HepG2 (cell line): ENCODE data around the gene ZNF653. TPM values are rescaled to one million over a fixed set of nuclear protein-coding genes. Genes with fewer than 3 reads are reported as not detected.

Experiments
- CHD4 ChIP-seq: fragments of 200-600 bp; sonication (generic); IDR thresholded peaks from 2 replicates; pipeline ENCODE4 v1.7.0; 2017; ENCODE audit warnings: mild to moderate bottlenecking, low read length, borderline replicate concordance
- HOMEZ ChIP-seq: IDR thresholded peaks from 2 replicates; pipeline ENCODE4 v1.6.1; 2016; ENCODE audit warnings: low read depth
- KAT8 ChIP-seq: IDR thresholded peaks from 2 replicates; pipeline ENCODE4 v1.6.1; 2016; ENCODE audit warnings: missing genetic modification reagents, missing compliant biosample characterization
- MLXIP ChIP-seq: sonication (generic); formaldehyde crosslinking; IDR thresholded peaks from 2 replicates; pipeline ENCODE4 v1.9.0; 2021; ENCODE audit warnings: missing genetic modification reagents, borderline replicate concordance
- NCOA2 ChIP-seq: sonication (generic); formaldehyde crosslinking; IDR thresholded peaks from 2 replicates; pipeline ENCODE4 v1.8.0; 2022; ENCODE audit warnings: inconsistent platforms
- NPAS2 ChIP-seq: sonication (generic); formaldehyde crosslinking; IDR thresholded peaks from 2 replicates; pipeline ENCODE4 v1.8.0; 2022; ENCODE audit warnings: mild to moderate bottlenecking, missing genetic modification reagents, borderline replicate concordance
- PHF20 ChIP-seq: sonication (generic); formaldehyde crosslinking; IDR thresholded peaks from 2 replicates; pipeline ENCODE4 v1.5.0; 2020; ENCODE audit warnings: mild to moderate bottlenecking, missing genetic modification reagents
- POLR2G ChIP-seq: fragments of 200-400 bp; formaldehyde crosslinking; IDR thresholded peaks from 2 replicates; pipeline ENCODE4 v1.6.1; 2018; ENCODE audit warnings: mild to moderate bottlenecking, low read depth, low read length, moderate library complexity
- RAD51 ChIP-seq: fragments of 450-650 bp; IDR thresholded peaks from 2 replicates; pipeline ENCODE4 v1.6.1; 2016; ENCODE audit warnings: borderline replicate concordance
- RCOR2 ChIP-seq: IDR thresholded peaks from 2 replicates; pipeline ENCODE4 v1.6.1; 2016; ENCODE audit warnings: missing biosample characterization, missing genetic modification reagents
- WIZ ChIP-seq: sonication (generic); formaldehyde crosslinking; IDR thresholded peaks from 2 replicates; pipeline ENCODE4 v1.5.1; 2020; ENCODE audit warnings: mild to moderate bottlenecking, missing genetic modification reagents
- ZBED4 ChIP-seq: sonication (generic); formaldehyde crosslinking; IDR thresholded peaks from 2 replicates; pipeline ENCODE4 v1.4.0; 2020; ENCODE audit warnings: missing genetic modification reagents, borderline replicate concordance
- ZBTB14 ChIP-seq: sonication (generic); formaldehyde crosslinking; IDR thresholded peaks from 2 replicates; pipeline ENCODE4 v1.4.0; 2020; ENCODE audit warnings: missing genetic modification reagents
- ZBTB33 ChIP-seq: sonication (generic); formaldehyde crosslinking; IDR thresholded peaks from 2 replicates; pipeline ENCODE4 v1.4.0; 2020; ENCODE audit warnings: missing genetic modification reagents
- ZBTB7B ChIP-seq: sonication (generic); formaldehyde crosslinking; IDR thresholded peaks from 2 replicates; pipeline ENCODE4 v1.4.0; 2020; ENCODE audit warnings: missing genetic modification reagents
- ZNF3 ChIP-seq: IDR thresholded peaks from 2 replicates; pipeline ENCODE4 v1.7.0; 2017; ENCODE audit warnings: inconsistent platforms
- ZNF557 ChIP-seq: sonication (generic); formaldehyde crosslinking; IDR thresholded peaks from 2 replicates; pipeline ENCODE4 v1.4.0; 2020; ENCODE audit warnings: missing genetic modification reagents
- polyA plus RNA-seq, 8 experiments: library from polyadenylated mRNA; depleted of rRNA in 3 of 8; stranded (reverse) in 7 of 8; unstranded in 1 of 8; fragments of >200 nt; fragmentation: Illumina TruSeq in 4 of 8; extraction: Trizol in 4 of 8; gene quantifications; 2 replicates each; pipeline versions ENCODE4 v1.2.1 to v1.2.3, GENCODE V29; 2011 to 2016; ENCODE audit warnings: low read depth in 4 of 8, missing spikeins in 1 of 8, mixed read lengths in 1 of 8; ENCODE audit not compliant: insufficient read depth in 1 of 8
- total RNA-seq, 5 experiments: library from RNA; depleted of rRNA; stranded (reverse); fragments of >200 nt; fragmentation: Illumina TruSeq; extraction: Trizol; gene quantifications; 2 replicates each; pipeline ENCODE4 v1.2.3, GENCODE V29; 2016; ENCODE audit warnings: low read depth in 1 of 5

The ZNF653 gene
- total and polyA plus RNA-seq, 2 of the 13 experiments (the other 11 are each of a cell fraction or from before 2014, with no cell fraction given): 4.7 to 7.1 TPM

DNA sequence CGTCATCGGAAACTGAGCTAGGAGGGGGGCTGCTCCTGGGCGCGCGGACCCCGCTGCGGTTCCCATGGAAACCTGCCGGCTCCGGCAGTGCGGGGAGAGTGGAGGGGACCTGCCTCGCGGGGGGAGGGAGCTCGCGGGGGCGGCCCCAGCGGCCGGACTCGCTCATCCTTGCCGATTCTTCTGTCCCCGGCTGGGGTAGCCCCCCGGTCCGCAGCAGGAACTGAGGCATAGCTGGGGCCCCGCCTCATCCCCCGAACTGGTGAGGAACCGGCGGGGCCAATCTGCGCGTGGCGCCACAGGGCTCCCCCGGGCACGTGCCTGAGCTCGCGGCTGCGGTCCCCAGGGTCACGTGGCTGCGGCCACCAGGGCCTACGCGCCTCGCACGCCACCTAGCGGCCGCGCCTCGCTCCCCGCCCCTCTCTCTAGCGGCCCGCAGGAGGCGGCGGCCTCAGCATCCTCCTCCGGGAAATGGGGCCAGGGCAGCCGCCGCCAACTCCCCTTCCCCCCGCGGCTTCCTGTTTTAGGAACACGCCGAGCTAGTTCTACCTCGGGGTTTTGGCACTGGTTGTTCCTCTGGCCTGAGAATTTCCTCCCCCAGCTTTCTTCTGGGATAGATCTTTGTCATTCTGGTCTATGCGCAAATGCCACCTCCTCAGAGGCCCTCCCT lies 23.1 kb downstream of the ZNF653 start (continued):
- TF ChIP-seq MLXIP (0 out of 2 replicates have a peak, but pooled peaks have one; percentile 48), NCOA2 (CRISPR knock-in tag) (no peak; the same call in 1 of the 2 replicates), ZBED4 (CRISPR knock-in tag) (0 out of 2 replicates have a peak, but pooled peaks have one; percentile 48), WIZ (0 out of 2 replicates have a peak, but pooled peaks have one; percentile 63), RCOR2 (CRISPR knock-in tag) (peak; percentile 72; the same call in 1 of the 2 replicates), ZNF557 (CRISPR knock-in tag) (peak; percentile 84), CHD4 (peak; percentile 66; the same call in 1 of the 2 replicates), ZBTB14 (CRISPR knock-in tag) (peak; percentile 61), NPAS2 (CRISPR knock-in tag) (0 out of 2 replicates have a peak, but pooled peaks have one; percentile 84), HOMEZ (CRISPR knock-in tag) (no peak), PHF20 (CRISPR knock-in tag) (peak; percentile 36; the same call in 1 of the 2 replicates), ZBTB33 (CRISPR knock-in tag) (peak; percentile 96), RAD51 (peak; percentile 61), ZBTB7B (CRISPR knock-in tag) (no peak; the same call in 1 of the 2 replicates), KAT8 (CRISPR knock-in tag) (peak; percentile 45; the same call in 1 of the 2 replicates), ZNF3 (CRISPR knock-in tag) (peak; percentile 41; the same call in 1 of the 2 replicates), POLR2G (peak; percentile 56; the same call in 1 of the 2 replicates)
